RWPE2 (cell line): Measurements from ENCODE around the gene TADA2A.

ENCODE experiments used
- ATAC-seq: fragments of 200-7000 bp; cut with Tn5 transposase; 3 replicates; pipeline ENCODE4 v1.9.1; 2021; ENCODE audit warnings: low read depth
- DNase-seq: peaks from one replicate; pipeline ENCODE4 v3.0.0-alpha.2; 2020; ENCODE audit warnings: low spot score
- H3K27ac ChIP-seq: fragments of 450-650 bp; 2 replicates; pipeline ENCODE4 v1.5.1; 2017; ENCODE audit warnings: mild to moderate bottlenecking; ENCODE audit not compliant: poor library complexity, severe bottlenecking
- H3K27me3 ChIP-seq: fragments of 250-450 bp; sonication (Bioruptor Pico); 2 replicates; pipeline ENCODE4 v1.5.1; 2021; ENCODE audit warnings: mild to moderate bottlenecking, moderate library complexity; ENCODE audit not compliant: insufficient read depth, poor library complexity, severe bottlenecking
- H3K36me3 ChIP-seq: fragments of 250-450 bp; sonication (Bioruptor Pico); 2 replicates; pipeline ENCODE4 v1.5.1; 2020; ENCODE audit warnings: low read depth, mild to moderate bottlenecking, moderate library complexity
- H3K4me1 ChIP-seq: fragments of 250-450 bp; sonication (Bioruptor Pico); 2 replicates; pipeline ENCODE4 v1.5.1; 2021; ENCODE audit warnings: mild to moderate bottlenecking, moderate library complexity; ENCODE audit not compliant: insufficient read depth, poor library complexity, severe bottlenecking
- H3K4me3 ChIP-seq: fragments of 250-450 bp; sonication (Bioruptor Pico); 2 replicates; pipeline ENCODE4 v1.5.1; 2021; ENCODE audit warnings: mild to moderate bottlenecking, moderate library complexity; ENCODE audit not compliant: severe bottlenecking
- H3K9me3 ChIP-seq: fragments of 250-450 bp; sonication (Bioruptor Pico); 2 replicates; pipeline ENCODE4 v1.5.1; 2021; ENCODE audit warnings: mild to moderate bottlenecking, moderate library complexity; ENCODE audit not compliant: severe bottlenecking
- CTCF ChIP-seq: fragments of 450-650 bp; IDR thresholded peaks from one replicate; pipeline ENCODE4 v1.5.1; 2017; ENCODE audit warnings: mild to moderate bottlenecking, moderate library complexity; ENCODE audit not compliant: poor library complexity, severe bottlenecking

The TADA2A gene

GRCh38 chr17:37490638-37491614, 84.2 kb downstream of the TADA2A start:
- peaks cover 10% of the 10 kb centered on the region; the same call in 1 of the 2 replicates for H3K36me3 ChIP-seq
- no peaks in the 10 kb centered on the region for H3K27me3 ChIP-seq
- H3K9me3 ChIP-seq: no peaks in the 10 kb centered on the region
- peak overlapping the region; percentile 94 for H3K27ac ChIP-seq
- peak overlapping the region; percentile 44 for H3K4me3 ChIP-seq
- H3K4me1 ChIP-seq: peaks cover 29% of the 10 kb centered on the region
- peak; percentile 87 for DNase-seq
- no peak for TF ChIP-seq CTCF
- ATAC-seq: peak; percentile 55

- H3K9me3 ChIP-seq: no peaks in the 10 kb centered on the region
- H3K27ac ChIP-seq: peak overlapping the region; percentile 94
- peaks cover 13% of the 10 kb centered on the region; the same call in 1 of the 2 replicates for H3K36me3 ChIP-seq
- H3K27me3 ChIP-seq: no peaks in the 10 kb centered on the region
- no peak for TF ChIP-seq CTCF
- no peak for DNase-seq
- no peak for ATAC-seq
- peak overlapping the region; percentile 44 for H3K4me3 ChIP-seq
- H3K4me1 ChIP-seq: peaks cover 29% of the 10 kb centered on the region
Measured at GRCh38 chr17:37492167-37492566, 85.5 kb downstream of the TADA2A start.

GRCh38 chr17:37493249-37494027, 86.8 kb downstream of the TADA2A start:
- H3K4me3 ChIP-seq: no peak overlapping the region
- peak overlapping the region; percentile 94 for H3K27ac ChIP-seq
- no peak for TF ChIP-seq CTCF
- peak; percentile 32 for ATAC-seq
- no peaks in the 10 kb centered on the region for H3K27me3 ChIP-seq
- H3K9me3 ChIP-seq: no peaks in the 10 kb centered on the region
- H3K36me3 ChIP-seq: peaks cover 13% of the 10 kb centered on the region; the same call in 1 of the 2 replicates
- no peak for DNase-seq
- peaks cover 19% of the 10 kb centered on the region for H3K4me1 ChIP-seq

- Histone ChIP-seq H3K4me3 (no peak overlapping the region), H3K27ac (peak overlapping the region; percentile 94), H3K27me3 (no peaks in the 10 kb centered on the region), H3K4me1 (peaks cover 17% of the 10 kb centered on the region), H3K9me3 (no peaks in the 10 kb centered on the region), H3K36me3 (peaks cover 19% of the 10 kb centered on the region)
- DNase-seq: no peak
- no peak for TF ChIP-seq CTCF
- ATAC-seq: no peak
Measured at GRCh38 chr17:37494401-37494831, 87.7 kb downstream of the TADA2A start.
